ENCODE measurements around the gene BYSL. TPM values are rescaled to one million over a fixed set of nuclear protein-coding genes. Genes with fewer than 3 reads are reported as not detected.

The BYSL gene
- total RNA-seq, 4 donors from 2014 or later: 0.51 to 20.5 (median 18.0) TPM

DNA sequence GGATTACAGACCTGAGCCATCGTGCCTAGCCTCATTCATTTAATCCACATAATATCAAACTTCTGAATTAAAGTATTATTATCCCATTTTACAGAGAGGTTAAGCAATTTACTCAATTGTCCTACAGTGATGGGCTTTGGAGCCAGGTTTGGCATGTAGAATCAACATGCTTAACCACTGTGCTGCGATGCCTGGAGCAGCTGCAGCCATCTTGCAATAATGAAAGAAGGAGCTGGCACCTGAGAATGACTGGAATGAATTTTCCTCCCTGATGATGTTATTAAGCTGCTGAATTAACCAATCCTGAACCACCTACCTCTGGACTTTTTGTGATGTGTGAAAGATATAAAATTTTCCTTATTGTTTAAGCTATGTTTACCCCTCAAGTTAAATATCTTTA, 33.4 kb downstream of the BYSL start:
- Histone ChIP-seq H3K4me1 (no peaks in the 10 kb centered on the region), H3K36me3 (no peaks in the 10 kb centered on the region), H3K9me3 (no peaks in the 10 kb centered on the region), H3K27ac (no peak overlapping the region), H3K4me3 (no peak overlapping the region), H3K27me3 (no peaks in the 10 kb centered on the region)
- DNase-seq: no peak
- intact Hi-C loops (cut with DNase I; ENCODE audit: low total_unique reads): no loop called here
- TF ChIP-seq CTCF (IDR thresholded peaks at IDR 0.05): no peak
- TF ChIP-seq POLR2A (IDR thresholded peaks at IDR 0.05): no peak

GRCh38 chr6:41955412-41955811, 34.1 kb downstream of the BYSL start:
- no peak overlapping the region for H3K27ac ChIP-seq
- H3K4me1 ChIP-seq: no peaks in the 10 kb centered on the region
- no peaks in the 10 kb centered on the region for H3K36me3 ChIP-seq
- no peak overlapping the region for H3K4me3 ChIP-seq
- no peaks in the 10 kb centered on the region for H3K9me3 ChIP-seq
- intact Hi-C loops (cut with DNase I; ENCODE audit: low total_unique reads): no loop called here
- TF ChIP-seq POLR2A (IDR thresholded peaks at IDR 0.05) (no peak), CTCF (IDR thresholded peaks at IDR 0.05) (no peak)
- H3K27me3 ChIP-seq: no peaks in the 10 kb centered on the region
- no peak for DNase-seq

- TF ChIP-seq POLR2A (IDR thresholded peaks at IDR 0.05): no peak
- TF ChIP-seq CTCF (IDR thresholded peaks at IDR 0.05): no peak
- intact Hi-C loops (cut with DNase I; ENCODE audit: low total_unique reads): no loop called here
Observed at GRCh38 chr6:41957117-41957516, 35.8 kb downstream of the BYSL start.

GRCh38 chr6:41958022-41958856, 36.9 kb downstream of the BYSL start:
- Histone ChIP-seq H3K36me3 (no peaks in the 10 kb centered on the region), H3K4me1 (no peaks in the 10 kb centered on the region), H3K4me3 (no peak overlapping the region), H3K9me3 (no peaks in the 10 kb centered on the region), H3K27ac (no peak overlapping the region), H3K27me3 (no peaks in the 10 kb centered on the region)
- intact Hi-C loops (cut with DNase I; ENCODE audit: low total_unique reads): no loop called here
- DNase-seq: no peak
- no peak for TF ChIP-seq CTCF (IDR thresholded peaks at IDR 0.05)
- no peak for TF ChIP-seq POLR2A (IDR thresholded peaks at IDR 0.05)

More at GRCh38 chr6:41957117-41957516, 35.8 kb downstream of the BYSL start:
- H3K36me3 ChIP-seq: no peaks in the 10 kb centered on the region
- no peaks in the 10 kb centered on the region for H3K27me3 ChIP-seq
- no peaks in the 10 kb centered on the region for H3K9me3 ChIP-seq
- no peaks in the 10 kb centered on the region for H3K4me1 ChIP-seq
- no peak for DNase-seq
- H3K4me3 ChIP-seq: no peak overlapping the region
- H3K27ac ChIP-seq: no peak overlapping the region

DNA sequence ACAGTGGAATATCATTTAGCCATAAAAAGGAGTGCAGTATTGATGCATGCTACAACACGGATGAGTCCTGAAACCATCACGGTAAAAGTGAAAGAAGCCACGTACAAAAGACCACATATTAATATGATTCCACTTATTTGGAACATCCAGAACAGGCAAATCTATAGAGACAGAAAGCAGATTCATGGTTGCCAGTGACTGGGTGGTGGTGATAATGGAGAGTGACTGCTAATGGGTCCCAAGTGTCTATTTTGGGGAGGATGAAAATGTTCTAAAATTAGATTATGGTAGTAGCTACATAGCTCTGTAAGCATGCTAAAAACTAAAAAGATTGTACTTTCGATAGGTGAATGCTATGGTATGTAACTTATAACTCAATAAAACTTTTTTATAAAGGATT, 38.7 kb downstream of the BYSL start:
- intact Hi-C loops (cut with DNase I; ENCODE audit: low total_unique reads): no loop called here
- Histone ChIP-seq H3K27ac (no peak overlapping the region), H3K4me1 (no peaks in the 10 kb centered on the region), H3K36me3 (no peaks in the 10 kb centered on the region), H3K27me3 (no peaks in the 10 kb centered on the region), H3K4me3 (no peak overlapping the region), H3K9me3 (no peaks in the 10 kb centered on the region)
- TF ChIP-seq CTCF (IDR thresholded peaks at IDR 0.05) (no peak), POLR2A (IDR thresholded peaks at IDR 0.05) (no peak)
- DNase-seq: no peak
